ENCODE results near the gene PIK3R5.

PIK3R5 gene

DNA sequence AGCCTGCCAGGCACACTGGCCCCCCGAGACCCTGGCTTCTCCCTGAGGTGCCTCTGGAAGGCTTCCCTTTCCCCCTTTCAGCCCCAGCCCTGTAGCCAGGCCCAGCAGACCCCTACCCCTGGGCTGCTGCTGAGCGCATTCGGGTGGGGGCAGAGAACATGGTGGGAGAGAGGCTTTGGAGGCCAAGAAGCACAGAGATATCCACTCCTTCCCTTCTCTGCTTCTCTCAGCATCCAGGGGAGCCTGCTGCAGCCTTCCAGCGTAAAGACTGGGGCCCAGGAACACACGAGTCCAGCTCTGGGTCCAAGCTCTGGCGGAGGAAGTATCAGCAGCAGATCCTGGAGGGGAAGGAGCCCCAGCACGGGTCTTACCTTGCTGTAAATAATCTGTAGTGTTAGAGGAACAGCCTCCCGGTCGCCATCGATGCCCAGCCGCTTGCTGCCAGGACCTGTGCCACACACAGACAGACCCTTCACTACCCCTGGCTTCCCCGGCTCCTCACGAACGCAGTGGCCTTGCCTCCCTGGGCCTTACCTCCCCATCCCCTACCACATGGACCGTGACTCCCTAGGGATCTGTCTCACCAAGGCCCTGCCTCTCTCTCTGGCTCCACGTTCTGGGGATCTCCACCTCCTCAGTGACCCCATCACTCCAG lies 81.0 kb downstream of the PIK3R5 start:
- DNase-seq (ENCODE audit: insufficient read length, low spot score) (no peak), FAIRE-seq (no peak)
- TF ChIP-seq POLR2A (IDR thresholded peaks at IDR 0.05; ENCODE audit: low read depth, low read length): no peak

DNA sequence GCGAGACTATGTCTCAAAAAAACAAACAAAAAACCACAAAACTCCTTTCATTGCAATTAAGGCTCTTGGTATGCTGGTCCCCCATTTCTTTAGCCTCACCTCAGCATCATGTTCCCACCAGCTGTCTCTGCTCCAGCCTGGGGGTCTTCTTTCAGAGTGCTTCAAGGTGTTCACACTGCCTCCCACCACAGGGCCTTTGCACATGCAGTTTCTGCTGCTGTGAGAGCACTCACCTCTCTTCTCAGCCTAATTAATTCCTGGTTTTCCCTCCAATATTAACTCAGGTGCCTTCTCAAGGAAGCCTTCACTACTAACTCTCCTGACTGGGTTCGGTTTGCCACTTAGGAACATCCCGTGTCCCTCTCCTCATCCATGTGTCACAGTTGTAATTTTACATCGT lies 82.2 kb downstream of the PIK3R5 start:
- TF ChIP-seq POLR2A (IDR thresholded peaks at IDR 0.05; ENCODE audit: low read depth, low read length): no peak
- FAIRE-seq: no peak
- DNase-seq (ENCODE audit: insufficient read length, low spot score): no peak

DNA sequence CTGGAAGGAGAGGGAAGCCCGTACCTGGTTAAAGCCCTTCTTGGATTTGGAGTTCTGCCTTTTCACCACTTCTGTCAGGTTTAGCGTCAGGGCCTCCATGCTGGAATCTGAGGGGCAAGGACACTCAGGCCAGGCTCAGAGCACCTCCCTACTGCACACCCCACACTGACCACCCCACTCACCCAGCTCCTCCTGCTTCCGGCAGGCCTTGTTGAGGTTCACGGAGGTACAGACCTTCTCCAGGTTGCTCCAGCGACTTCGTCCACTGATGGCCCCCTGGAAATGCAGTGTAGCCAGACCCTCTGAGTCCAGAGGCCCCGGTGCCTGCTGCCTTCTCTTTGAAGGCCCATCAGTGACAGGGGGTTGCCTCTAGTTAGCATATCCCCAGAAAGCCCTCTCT lies 83.9 kb downstream of the PIK3R5 start:
- FAIRE-seq (no peak), DNase-seq (ENCODE audit: insufficient read length, low spot score) (no peak)
- no peak for TF ChIP-seq POLR2A (IDR thresholded peaks at IDR 0.05; ENCODE audit: low read depth, low read length)

DNA sequence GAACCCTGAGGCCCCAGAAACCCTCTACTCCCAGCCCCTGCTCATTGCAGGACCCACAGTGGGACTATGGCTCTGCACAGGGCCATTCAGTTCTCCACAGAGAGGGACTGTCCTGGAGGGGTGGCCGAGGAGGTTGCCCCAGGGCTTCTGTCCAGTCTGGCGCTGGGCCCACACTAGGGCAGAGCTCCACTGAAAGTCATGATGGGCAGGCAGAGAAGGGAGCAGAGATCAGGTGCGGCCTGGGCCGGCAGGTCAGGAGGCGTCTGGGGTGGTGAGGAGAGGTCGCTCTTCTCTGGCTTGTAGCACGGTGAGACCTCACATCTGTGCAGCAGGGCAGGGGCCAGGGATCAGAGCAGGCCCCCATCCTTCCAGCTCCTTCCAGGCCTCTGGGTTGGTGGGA lies 85.0 kb downstream of the PIK3R5 start:
- FAIRE-seq (no peak), DNase-seq (ENCODE audit: insufficient read length, low spot score) (no peak)
- no peak for TF ChIP-seq POLR2A (IDR thresholded peaks at IDR 0.05; ENCODE audit: low read depth, low read length)

DNA sequence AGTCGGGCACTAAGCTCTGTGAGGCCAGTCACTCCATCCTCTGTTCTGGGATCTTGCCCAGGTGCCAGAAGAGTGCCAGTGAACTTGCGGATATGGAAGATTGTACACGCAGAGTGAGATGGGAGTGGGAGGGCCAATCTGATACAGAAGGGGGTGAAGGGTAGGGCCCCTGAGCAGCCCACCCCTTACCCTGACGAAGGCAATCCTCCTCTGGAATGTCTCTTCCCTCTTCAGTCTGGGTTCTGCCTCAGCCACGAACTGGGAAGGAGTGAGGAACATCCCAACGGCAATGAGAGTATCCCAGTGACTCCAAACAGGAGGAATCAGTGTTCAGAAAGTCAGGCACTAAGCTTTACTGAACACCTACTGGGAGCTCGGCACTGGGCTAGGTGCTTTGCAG lies 86.1 kb downstream of the PIK3R5 start:
- FAIRE-seq: no peak

DNA sequence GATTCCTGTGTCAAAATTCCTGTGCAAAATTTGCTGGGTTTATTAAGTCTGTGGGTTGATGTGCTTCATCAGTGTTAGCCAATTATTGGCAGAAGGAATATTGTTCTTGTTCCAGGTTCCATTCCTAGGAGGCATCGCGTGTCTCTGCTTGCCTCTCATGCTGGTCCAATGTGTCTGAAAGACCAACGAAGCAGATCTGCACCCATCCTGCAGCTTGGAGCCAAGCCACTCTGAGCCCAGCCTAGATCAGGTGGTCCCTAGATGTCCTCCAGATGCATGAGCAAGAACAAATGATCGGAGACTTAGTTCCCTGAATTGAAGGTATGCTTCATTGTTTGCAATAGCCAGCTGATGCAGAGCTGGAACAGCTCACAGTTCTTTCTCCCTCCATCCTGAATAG lies 87.5 kb downstream of the PIK3R5 start:
- no peak for DNase-seq (ENCODE audit: insufficient read length, low spot score)
- TF ChIP-seq POLR2A (IDR thresholded peaks at IDR 0.05; ENCODE audit: low read depth, low read length): no peak
- no peak for FAIRE-seq

More for the DNA sequence above, 86.1 kb downstream of the PIK3R5 start:
- no peak for DNase-seq (ENCODE audit: insufficient read length, low spot score)
- TF ChIP-seq POLR2A (IDR thresholded peaks at IDR 0.05; ENCODE audit: low read depth, low read length): no peak

DNA sequence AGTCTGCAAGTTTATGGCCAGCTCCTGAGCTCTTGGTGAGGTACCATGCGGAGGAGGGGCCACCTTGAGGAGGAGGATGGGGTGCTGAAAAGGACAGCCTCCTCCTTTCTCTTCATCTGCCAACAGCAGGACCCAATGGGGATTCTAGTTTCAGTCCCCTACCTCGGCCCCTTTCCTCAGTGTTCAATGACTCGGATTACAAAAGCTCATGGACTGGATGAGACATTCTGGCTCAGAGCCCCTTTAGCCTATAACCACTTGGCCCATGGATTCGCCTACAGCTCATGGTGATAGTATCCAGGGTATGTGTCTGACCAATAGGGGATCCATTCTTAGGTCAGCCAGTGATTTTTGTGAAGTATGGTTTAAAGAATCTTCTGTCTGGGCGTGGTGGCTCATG lies 89.5 kb downstream of the PIK3R5 start:
- TF ChIP-seq POLR2A (IDR thresholded peaks at IDR 0.05; ENCODE audit: low read depth, low read length): no peak
- no peak for DNase-seq (ENCODE audit: insufficient read length, low spot score)
- FAIRE-seq: no peak

DNA sequence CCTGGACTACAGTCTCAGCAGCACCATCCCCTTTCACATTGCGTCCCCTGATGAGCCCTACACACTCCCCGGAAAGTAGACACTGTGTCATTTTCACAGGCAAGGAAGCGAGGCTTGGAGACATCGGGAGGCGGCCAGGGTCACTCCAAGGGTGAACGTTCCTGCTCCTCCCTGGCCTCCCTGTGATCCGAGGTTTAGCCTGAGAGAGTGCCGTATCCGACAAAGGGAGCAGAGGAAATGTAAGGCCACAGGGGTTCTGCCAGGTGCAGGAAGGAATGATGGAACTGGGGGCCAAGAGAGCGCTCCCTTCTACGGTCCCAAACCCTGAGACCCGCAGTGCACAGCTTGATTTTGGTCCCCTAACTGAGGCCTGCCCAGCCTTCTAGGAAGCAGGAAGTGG lies 90.1 kb downstream of the PIK3R5 start:
- no peak for TF ChIP-seq POLR2A (IDR thresholded peaks at IDR 0.05; ENCODE audit: low read depth, low read length)
- no peak for FAIRE-seq

DNA sequence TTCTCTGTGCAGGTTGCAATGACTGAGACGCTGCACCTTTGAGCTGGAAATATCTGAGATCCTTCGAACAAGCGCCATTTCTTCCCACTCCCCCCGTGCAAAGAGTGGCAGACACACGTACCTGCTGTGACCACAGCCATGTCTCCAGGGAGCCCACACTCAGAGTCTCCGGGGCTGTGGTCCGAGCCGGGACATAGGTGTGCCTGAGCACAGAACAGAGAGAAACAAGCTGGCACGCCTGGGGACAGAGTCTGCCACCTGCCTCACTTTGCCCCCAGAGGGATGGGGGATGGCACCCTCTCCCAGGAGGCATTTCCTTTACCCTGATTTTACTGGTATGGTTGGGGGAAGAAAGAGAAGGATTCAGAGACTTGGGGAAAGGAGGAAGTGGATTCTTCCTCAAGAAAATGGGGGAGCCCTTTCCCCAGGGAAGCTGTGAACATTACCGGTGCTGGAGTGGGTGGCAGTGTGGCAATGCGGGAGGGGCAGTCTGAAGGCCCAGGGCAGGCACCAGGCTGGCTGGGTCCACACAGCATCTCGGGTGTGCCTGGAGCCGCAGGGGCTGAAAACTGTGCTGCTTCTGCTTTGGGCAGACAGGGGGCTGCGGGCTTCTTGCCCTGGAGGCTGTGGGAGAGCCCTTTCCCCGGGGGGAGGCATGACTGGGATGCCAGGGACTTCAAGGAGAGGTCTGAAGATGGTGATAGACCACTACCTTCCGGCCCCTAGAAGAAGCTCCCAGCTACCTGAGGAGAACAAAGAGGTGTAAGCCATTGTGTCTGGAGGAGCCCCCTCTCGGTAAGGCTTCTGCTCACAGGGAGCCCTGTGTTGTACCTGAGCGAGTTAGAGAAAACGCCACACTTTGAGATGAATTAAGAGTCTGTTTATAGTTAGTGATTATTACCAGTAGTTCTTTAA lies 91.4 kb downstream of the PIK3R5 start:
- no peak for DNase-seq (ENCODE audit: insufficient read length, low spot score)
- no peak for TF ChIP-seq POLR2A (IDR thresholded peaks at IDR 0.05; ENCODE audit: low read depth, low read length)
- no peak for FAIRE-seq

More for the DNA sequence above, 90.1 kb downstream of the PIK3R5 start:
- no peak for DNase-seq (ENCODE audit: insufficient read length, low spot score)

DNA sequence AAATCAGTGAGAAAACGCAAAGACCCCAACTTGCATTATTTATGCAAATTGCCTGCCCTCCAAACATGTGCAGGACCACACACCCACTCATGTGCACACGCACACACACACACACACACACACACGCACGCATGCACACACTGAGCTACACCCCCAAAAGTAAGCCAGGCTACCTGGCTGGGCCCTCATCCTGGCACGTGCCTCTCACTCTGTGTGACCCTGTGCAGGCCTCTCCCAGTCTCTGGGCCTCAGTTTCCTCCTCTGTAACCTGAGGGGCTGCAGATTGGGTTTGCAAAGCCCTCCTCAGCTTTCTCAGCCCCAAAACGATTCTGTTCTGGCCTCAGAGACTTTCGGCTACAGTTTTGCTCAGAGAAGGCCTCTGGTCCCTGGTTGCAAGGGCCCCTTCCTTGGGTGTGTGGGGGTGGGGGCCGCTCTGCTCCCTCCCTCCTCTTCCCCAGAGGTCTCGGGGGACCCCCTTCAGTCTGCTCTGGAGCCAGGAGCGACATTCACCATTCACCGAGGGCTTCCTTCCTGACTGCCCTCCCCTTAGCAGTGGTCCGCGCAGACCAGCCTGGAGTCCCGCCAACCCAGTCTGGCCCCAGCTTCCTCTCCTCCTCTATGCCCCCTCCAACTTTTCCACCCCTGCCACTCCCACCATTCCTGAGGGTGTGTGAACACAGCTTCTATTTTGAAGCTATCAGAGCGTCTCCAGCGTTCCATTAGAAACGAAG lies 92.6 kb downstream of the PIK3R5 start:
- DNase-seq (ENCODE audit: insufficient read length, low spot score): no peak
- TF ChIP-seq POLR2A (IDR thresholded peaks at IDR 0.05; ENCODE audit: low read depth, low read length): no peak
- no peak for FAIRE-seq

DNA sequence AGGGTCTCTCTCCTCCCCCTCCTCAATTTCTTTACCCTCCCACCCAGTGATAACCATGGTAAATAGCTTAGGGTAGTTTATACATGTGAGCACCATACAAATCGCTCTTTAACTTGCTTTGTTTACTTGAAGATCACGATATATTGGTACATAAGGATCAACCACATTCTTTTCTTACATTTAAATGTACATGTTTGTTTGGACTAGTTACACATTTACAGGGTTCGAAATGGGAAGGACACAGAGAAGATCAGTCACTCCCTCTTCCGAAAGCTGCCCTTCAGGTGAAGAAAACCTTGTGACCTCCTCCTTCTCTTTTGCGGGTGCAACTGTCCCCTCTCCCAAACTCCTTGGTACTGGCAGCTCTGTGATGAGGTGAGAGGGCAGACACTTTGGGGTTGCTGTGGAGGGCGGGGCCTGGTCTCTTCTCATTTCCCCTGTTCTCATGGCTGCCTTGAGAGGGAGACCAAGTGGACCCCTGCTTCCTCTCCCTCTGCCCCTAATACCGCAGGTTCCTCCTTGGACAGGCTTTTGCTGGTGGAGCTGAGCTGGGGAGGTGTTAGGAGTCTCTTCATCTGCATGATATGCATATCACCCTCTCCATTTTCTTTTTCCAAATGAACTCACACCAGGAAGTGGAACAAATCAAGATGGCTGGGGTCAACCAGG lies 93.3 kb downstream of the PIK3R5 start:
- TF ChIP-seq POLR2A (IDR thresholded peaks at IDR 0.05; ENCODE audit: low read depth, low read length): no peak
- DNase-seq (ENCODE audit: insufficient read length, low spot score) (no peak), FAIRE-seq (no peak)

DNA sequence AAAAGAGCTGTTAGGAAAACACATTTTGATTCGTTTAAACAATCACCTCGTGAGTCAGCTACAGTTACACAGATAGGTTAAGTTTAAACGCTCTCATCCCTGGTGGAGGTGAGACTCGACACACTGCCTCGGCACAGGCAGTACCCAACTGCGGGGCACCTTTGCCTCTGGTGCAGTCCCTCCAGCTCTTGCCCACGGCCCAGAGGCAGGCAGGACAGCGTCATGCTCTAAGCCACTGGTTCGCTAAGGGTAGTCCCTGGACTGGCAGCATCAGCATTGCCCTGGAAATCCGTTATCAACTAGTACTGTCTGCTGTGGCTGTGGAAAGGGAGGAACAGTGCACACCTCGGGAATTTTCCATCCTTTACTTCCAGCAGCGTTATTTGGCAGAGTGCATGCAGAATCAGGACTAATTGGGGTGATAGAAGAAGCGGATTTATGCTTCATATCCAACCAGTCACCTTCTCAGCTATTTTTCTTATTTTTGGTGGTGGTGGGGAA lies 94.4 kb downstream of the PIK3R5 start:
- no peak for TF ChIP-seq POLR2A (IDR thresholded peaks at IDR 0.05; ENCODE audit: low read depth, low read length)
- no peak for FAIRE-seq
- no peak for DNase-seq (ENCODE audit: insufficient read length, low spot score)

DNA sequence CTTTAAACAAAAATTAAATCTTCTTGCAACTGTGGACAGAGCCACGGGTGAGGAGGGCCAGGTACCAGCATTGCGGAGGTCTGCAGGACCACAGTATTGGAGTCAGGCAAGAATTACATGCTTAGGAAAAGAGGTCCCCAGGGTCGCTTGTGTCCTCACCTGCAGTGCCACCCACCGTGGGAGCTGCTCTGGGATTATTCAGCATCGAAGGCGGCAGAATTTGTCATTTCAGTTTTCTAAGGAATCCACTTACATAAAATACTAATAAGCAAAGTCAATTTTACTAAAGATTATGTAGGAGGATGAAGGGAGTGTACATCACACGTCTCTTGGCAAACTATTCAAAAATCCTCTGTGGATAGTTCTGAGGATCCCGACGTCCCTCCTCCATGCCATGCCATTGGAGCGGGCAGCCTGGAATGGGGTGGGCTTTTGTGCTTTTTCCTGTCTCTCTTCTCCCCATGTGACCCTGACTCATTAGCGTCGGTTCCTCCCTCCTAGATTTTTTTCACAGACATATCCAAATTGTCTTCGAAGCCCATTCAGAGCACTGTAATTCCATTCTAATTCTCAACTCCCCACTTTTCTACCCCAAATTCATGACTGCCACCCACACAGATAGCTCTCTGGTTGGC lies 95.0 kb downstream of the PIK3R5 start:
- FAIRE-seq (no peak), DNase-seq (ENCODE audit: insufficient read length, low spot score) (no peak)
- TF ChIP-seq POLR2A (IDR thresholded peaks at IDR 0.05; ENCODE audit: low read depth, low read length): no peak

Measured in H54 (cell line).